AG04450 (cell line): ENCODE data around the gene ARHGAP26. TPM values are rescaled to one million over a fixed set of nuclear protein-coding genes. Genes with fewer than 3 reads are reported as not detected.

Source experiments
- CTCF ChIA-PET: fragments of 300-600, 350-600 bp; formaldehyde crosslinking; extraction: SDS; loops from one replicate; lab custom pipeline; 2022; ENCODE audit warnings: antibody characterized with exemption, inconsistent platforms; lab: Charles Lee
- POLR2A ChIA-PET: fragments of 350-600 bp; formaldehyde crosslinking; extraction: SDS; loops from one replicate; lab custom pipeline; 2021; ENCODE audit warnings: antibody characterized with exemption, inconsistent platforms; lab: Yijun Ruan, JAX
- DNase-seq: peaks from one replicate; pipeline ENCODE4 v3.0.0-alpha.2; 2011; ENCODE audit warnings: low read depth, low spot score
- H3K27ac ChIP-seq: one replicate; pipeline ENCODE4 v1.5.1; 2012; ENCODE audit warnings: low read depth, low read length, control low read depth
- H3K27me3 ChIP-seq: one replicate; pipeline ENCODE4 v1.6.0; 2012; ENCODE audit warnings: low read length; ENCODE audit not compliant: control insufficient read depth, insufficient read depth
- H3K4me3 ChIP-seq: 2 replicates; pipeline ENCODE4 v1.5.1; 2011; ENCODE audit warnings: mild to moderate bottlenecking, low read depth, low read length, control low read depth
- H3K9me3 ChIP-seq: 2 replicates; pipeline ENCODE4 v1.5.1; 2012; ENCODE audit warnings: low read length; ENCODE audit not compliant: control insufficient read depth, insufficient read depth
- polyA plus RNA-seq: library from polyadenylated mRNA; depleted of rRNA; stranded (reverse); fragments of >200 nt; gene quantifications from 2 replicates; pipeline ENCODE4 v1.2.3, GENCODE V29; 2011
- TF ChIP-seq, protein P1 (sequence below): IDR thresholded peaks from 2 replicates; pipeline ENCODE4 v1.5.1; 2011; ENCODE audit warnings: low read depth, low read length, control low read depth, inconsistent platforms

Gene ARHGAP26
- polyA plus RNA-seq, 1 experiment: 0.56 TPM

GRCh38 chr5:142834504-142834903 lies 64.3 kb downstream of the ARHGAP26 start:
- ChIA-PET POLR2A (no interaction called here), CTCF (interaction anchor here (1.2 kb wide), 1 partner anchor 121 kb away, joined by 7 read pairs; no protein-coding TSS in a partner anchor)
- Histone ChIP-seq H3K9me3 (no peaks in the 10 kb centered on the region), H3K27me3 (peaks cover 7% of the 10 kb centered on the region), H3K4me3 (no peak overlapping the region), H3K27ac (no peak overlapping the region)
- no peak for DNase-seq
- TF ChIP-seq, protein P1, sequence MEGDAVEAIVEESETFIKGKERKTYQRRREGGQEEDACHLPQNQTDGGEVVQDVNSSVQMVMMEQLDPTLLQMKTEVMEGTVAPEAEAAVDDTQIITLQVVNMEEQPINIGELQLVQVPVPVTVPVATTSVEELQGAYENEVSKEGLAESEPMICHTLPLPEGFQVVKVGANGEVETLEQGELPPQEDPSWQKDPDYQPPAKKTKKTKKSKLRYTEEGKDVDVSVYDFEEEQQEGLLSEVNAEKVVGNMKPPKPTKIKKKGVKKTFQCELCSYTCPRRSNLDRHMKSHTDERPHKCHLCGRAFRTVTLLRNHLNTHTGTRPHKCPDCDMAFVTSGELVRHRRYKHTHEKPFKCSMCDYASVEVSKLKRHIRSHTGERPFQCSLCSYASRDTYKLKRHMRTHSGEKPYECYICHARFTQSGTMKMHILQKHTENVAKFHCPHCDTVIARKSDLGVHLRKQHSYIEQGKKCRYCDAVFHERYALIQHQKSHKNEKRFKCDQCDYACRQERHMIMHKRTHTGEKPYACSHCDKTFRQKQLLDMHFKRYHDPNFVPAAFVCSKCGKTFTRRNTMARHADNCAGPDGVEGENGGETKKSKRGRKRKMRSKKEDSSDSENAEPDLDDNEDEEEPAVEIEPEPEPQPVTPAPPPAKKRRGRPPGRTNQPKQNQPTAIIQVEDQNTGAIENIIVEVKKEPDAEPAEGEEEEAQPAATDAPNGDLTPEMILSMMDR: no peak

DNA sequence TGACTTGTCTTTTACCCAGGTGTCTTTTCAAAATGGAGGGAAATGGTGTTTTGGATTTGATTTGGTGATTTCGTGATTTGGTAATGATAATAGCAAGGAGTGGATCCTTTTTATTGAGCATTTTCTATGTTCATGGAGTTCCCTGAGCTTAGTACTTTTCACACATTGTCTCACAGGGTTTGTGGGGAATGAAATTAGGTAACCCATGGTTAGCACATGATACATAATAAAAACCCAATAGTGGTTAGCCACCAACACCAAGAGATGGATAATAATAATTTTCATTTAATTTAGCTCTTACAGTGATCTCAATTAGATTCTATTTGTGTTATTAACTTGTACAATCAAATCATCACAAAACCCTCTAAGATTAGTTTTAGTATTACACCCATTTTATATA lies 65.4 kb downstream of the ARHGAP26 start:
- H3K4me3 ChIP-seq: no peak overlapping the region
- DNase-seq: no peak
- POLR2A ChIA-PET: no interaction called here
- H3K9me3 ChIP-seq: no peaks in the 10 kb centered on the region
- H3K27me3 ChIP-seq: peaks cover 7% of the 10 kb centered on the region
- H3K27ac ChIP-seq: no peak overlapping the region
- CTCF ChIA-PET: interaction anchor here (1.0 kb wide), 1 partner anchor 122 kb away, joined by 3 read pairs; no protein-coding TSS in a partner anchor
- TF ChIP-seq, protein P1: no peak

DNA sequence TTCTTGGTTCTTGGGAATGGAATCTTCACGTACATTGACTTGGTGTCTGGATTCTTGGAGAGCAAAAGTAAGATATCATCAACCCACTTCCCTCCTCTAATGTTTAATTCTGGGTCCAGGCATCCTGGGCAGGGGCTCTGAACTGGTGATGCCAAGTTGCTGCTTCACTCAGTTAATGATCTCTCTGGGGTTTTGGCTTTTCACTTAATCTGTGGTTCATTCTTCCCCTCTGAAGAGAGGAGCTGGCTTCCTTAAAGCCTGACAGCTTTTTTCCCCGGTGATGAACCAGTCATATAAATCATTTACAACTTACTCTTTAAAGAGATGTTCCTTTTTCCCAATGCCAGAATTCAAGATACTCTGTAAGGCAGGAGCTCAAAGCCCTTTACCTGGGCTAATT lies 65.9 kb downstream of the ARHGAP26 start:
- Histone ChIP-seq H3K27ac (no peak overlapping the region), H3K27me3 (peaks cover 7% of the 10 kb centered on the region), H3K4me3 (no peak overlapping the region), H3K9me3 (no peaks in the 10 kb centered on the region)
- CTCF ChIA-PET: interaction anchor here (1.0 to 1.8 kb wide), 2 partner anchors 122 to 123 kb away, joined by 3 to 7 read pairs; no protein-coding TSS in a partner anchor
- POLR2A ChIA-PET: no interaction called here
- no peak for DNase-seq
- TF ChIP-seq, protein P1: no peak

- POLR2A ChIA-PET: no interaction called here
- peaks cover 7% of the 10 kb centered on the region for H3K27me3 ChIP-seq
- H3K4me3 ChIP-seq: no peak overlapping the region
- H3K27ac ChIP-seq: no peak overlapping the region
- H3K9me3 ChIP-seq: no peaks in the 10 kb centered on the region
- TF ChIP-seq, protein P1: no peak
- DNase-seq: no peak
- CTCF ChIA-PET: interaction anchor here (0.7 to 1.8 kb wide), 2 partner anchors 43 to 124 kb away, joined by 3 to 7 read pairs; no protein-coding TSS in a partner anchor
These were observed 67.0 kb downstream of the ARHGAP26 start for GRCh38 chr5:142837081-142837725.

DNA sequence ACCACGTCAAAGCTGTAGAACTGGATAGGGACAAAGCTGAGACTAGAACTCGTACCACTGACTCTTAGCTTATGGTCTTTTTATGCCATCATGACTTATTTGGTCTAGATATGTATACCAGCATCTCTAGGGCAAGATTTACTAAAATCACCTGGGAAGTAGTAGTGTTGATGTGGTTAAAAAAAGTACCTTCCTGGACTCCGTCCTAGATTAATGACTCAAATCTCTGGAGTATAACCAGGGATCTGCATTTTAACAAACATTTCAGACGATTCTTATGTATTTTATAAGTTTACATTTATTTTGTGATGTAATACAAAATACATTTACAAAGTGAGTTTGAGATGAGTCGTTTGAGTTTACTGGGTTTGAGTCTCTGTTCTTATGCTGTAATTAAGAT lies 68.7 kb downstream of the ARHGAP26 start:
- DNase-seq: no peak
- ChIA-PET POLR2A (no interaction called here), CTCF (interaction anchor here (1.8 kb wide), 1 partner anchor 126 kb away, joined by 11 read pairs; no protein-coding TSS in a partner anchor)
- Histone ChIP-seq H3K4me3 (no peak overlapping the region), H3K27me3 (peaks cover 14% of the 10 kb centered on the region), H3K9me3 (no peaks in the 10 kb centered on the region), H3K27ac (no peak overlapping the region)
- TF ChIP-seq, protein P1: no peak
